D721Med (cell line): ENCODE data around the gene EXOC6B.

Source experiments
- DNase-seq: peaks from one replicate; pipeline ENCODE4 v3.0.0; 2011; ENCODE audit warnings: low spot score; ENCODE audit not compliant: insufficient read length
- FAIRE-seq: peaks from 2 replicates; lab custom pipeline; 2011; peaks lifted over from hg19 to GRCh38; lab: Jason Lieb, UNC
- CTCF ChIP-seq: IDR thresholded peaks from 2 replicates; pipeline ENCODE4 v1.5.1; 2012; ENCODE audit warnings: mild to moderate bottlenecking, control low read depth; ENCODE audit not compliant: insufficient read depth; ENCODE audit errors: missing control alignments

EXOC6B gene

DNA sequence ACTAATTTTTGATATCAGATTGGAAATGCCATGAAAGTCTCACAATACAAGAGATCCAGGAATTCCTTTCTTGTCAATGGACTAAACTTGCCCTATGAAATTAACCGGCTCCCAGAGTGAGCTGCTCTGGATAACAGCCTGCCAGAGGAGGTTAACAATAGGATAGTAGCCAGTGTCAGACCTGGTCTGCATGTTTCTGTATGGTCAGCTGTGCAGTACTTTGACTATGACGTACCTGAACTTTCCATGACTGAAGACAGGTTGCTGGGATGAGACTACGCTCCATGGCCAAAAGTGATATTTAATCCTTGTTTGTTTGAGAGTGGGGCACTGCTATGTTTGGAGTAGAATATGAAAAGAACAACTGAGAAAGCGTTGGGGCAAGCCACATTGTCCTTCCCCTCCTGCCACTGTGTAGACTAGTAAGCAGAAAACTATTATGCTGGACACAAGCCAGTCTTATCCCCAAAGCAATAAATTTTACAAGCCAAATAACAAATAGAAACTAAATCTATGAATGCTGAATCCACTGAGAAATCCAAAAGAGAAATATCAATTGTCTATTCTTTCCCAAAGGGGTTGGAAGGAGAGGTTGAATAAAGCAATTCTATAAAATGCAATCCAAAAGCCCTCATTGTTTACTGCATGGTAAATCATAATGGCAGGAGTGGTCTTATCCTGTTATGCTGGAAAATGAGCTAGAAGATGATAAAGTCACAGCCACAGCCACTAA lies 562.6 kb downstream of the EXOC6B start:
- DNase-seq: no peak
- TF ChIP-seq CTCF: no peak
- FAIRE-seq: no peak

GRCh38 chr2:72261076-72261475 lies 564.8 kb downstream of the EXOC6B start:
- FAIRE-seq: no peak

GRCh38 chr2:72255540-72255939 lies 570.3 kb downstream of the EXOC6B start:
- FAIRE-seq: no peak
- TF ChIP-seq CTCF: no peak

More at GRCh38 chr2:72261076-72261475, 564.8 kb downstream of the EXOC6B start:
- DNase-seq: no peak
- TF ChIP-seq CTCF: no peak

DNA sequence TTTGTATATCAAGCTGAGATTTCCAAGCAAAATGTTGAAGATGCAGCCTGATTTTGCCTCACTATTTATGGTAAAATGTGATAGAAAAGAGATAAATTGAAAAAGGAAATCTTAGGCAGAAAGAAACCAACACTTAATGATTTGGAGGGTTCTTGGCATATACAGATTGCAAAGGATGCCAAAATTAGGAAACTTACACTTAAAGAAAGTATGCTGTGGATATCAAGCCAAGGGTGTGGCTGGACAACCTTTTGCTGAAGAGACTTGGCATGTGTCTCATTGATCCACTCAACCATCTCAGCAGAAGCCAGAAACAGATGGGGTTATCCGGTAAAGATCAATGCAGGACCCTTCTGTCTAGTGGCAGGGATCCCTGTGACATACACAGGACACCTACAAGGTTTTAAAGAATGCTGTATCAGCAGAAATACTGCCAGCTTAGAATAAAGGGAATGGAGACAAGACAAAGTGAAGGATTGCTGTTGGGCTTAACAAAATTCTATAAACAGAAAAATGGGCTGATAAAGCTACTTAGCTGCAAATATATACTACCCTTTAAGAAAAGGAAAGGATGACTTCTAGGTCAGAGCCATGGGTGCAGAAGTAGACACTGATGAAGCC lies 570.9 kb downstream of the EXOC6B start:
- no peak for TF ChIP-seq CTCF
- DNase-seq: no peak
- no peak for FAIRE-seq

More at GRCh38 chr2:72255540-72255939, 570.3 kb downstream of the EXOC6B start:
- DNase-seq: no peak

GRCh38 chr2:72238311-72238710 lies 587.5 kb downstream of the EXOC6B start:
- FAIRE-seq (no peak), DNase-seq (no peak)
- TF ChIP-seq CTCF: no peak

- TF ChIP-seq CTCF: no peak
- DNase-seq (no peak), FAIRE-seq (no peak)
Observed at GRCh38 chr2:72237549-72237948, 588.3 kb downstream of the EXOC6B start.
